ENCODE results near the gene SPSB1.

Gene SPSB1

GRCh38 chr1:9371951-9372350 lies 79.3 kb downstream of the SPSB1 start:
- TF ChIP-seq CTCF (IDR thresholded peaks at IDR 0.05): no peak

- no peak for TF ChIP-seq CTCF (IDR thresholded peaks at IDR 0.05)
Measured at GRCh38 chr1:9373619-9374018, 80.9 kb downstream of the SPSB1 start.

GRCh38 chr1:9374748-9375341 lies 82.2 kb downstream of the SPSB1 start:
- no peak for TF ChIP-seq CTCF (IDR thresholded peaks at IDR 0.05)

- TF ChIP-seq CTCF (IDR thresholded peaks at IDR 0.05): no peak
Measured at GRCh38 chr1:9375912-9376311, 83.2 kb downstream of the SPSB1 start.

GRCh38 chr1:9376430-9376829 lies 83.7 kb downstream of the SPSB1 start:
- TF ChIP-seq CTCF (IDR thresholded peaks at IDR 0.05): no peak

- no peak for TF ChIP-seq CTCF (IDR thresholded peaks at IDR 0.05)
Measured at GRCh38 chr1:9376886-9377333, 84.2 kb downstream of the SPSB1 start.

GRCh38 chr1:9378801-9379200 lies 86.1 kb downstream of the SPSB1 start:
- TF ChIP-seq CTCF (IDR thresholded peaks at IDR 0.05): no peak

- TF ChIP-seq CTCF (IDR thresholded peaks at IDR 0.05): no peak
Measured at GRCh38 chr1:9380711-9381110, 88.0 kb downstream of the SPSB1 start.
